GM23338 (cell line): ENCODE measurements around the gene SRGAP2C.
"Not testable (repeated sequence)": the region's sequence is repeated elsewhere in the genome, so short reads cannot be mapped to it uniquely, and the experiment has no call there.

Experiments
- CTCF ChIP-seq, 2 experiments: fragments of 200-600 bp in 1 of 2; sonication (generic) in 1 of 2; conservative IDR thresholded peaks; 2 replicates each; pipeline versions ENCODE4 v1.5.1 to v1.6.1; 2016 to 2017; ENCODE audit warnings: antibody characterized with exemption in 2 of 2, low read depth in 2 of 2, mild to moderate bottlenecking in 2 of 2, moderate library complexity in 1 of 2
- EZH2 ChIP-seq: fragments of 200-600 bp; sonication (generic); IDR thresholded peaks from one replicate; pipeline ENCODE4 v1.8.0; 2017; ENCODE audit warnings: antibody characterized with exemption, mild to moderate bottlenecking, low read depth; ENCODE audit not compliant: unreplicated experiment
- EZH2phosphoT487 ChIP-seq: fragments of 200-600 bp; sonication (generic); IDR thresholded peaks from one replicate; pipeline ENCODE4 v1.8.1; 2018; ENCODE audit warnings: antibody characterized with exemption; ENCODE audit not compliant: unreplicated experiment
- NANOG ChIP-seq: IDR thresholded peaks from 2 replicates; pipeline ENCODE4 v1.6.1; 2016; ENCODE audit warnings: antibody characterized with exemption, borderline replicate concordance
- POLR2AphosphoS5 ChIP-seq: IDR thresholded peaks from 2 replicates; pipeline ENCODE4 v1.6.1; 2016; ENCODE audit warnings: antibody characterized with exemption, low read depth
- ZNF331 ChIP-seq: fragments of 250-450 bp; sonication (Bioruptor Pico); IDR thresholded peaks from 2 replicates; pipeline ENCODE4 v1.5.0; 2020; ENCODE audit warnings: low read depth, mild to moderate bottlenecking, moderate library complexity
- TF ChIP-seq, protein P1 (sequence below): IDR thresholded peaks from one replicate; pipeline ENCODE4 v1.6.1; 2018; ENCODE audit warnings: antibody characterized with exemption; ENCODE audit not compliant: unreplicated experiment

DNA sequence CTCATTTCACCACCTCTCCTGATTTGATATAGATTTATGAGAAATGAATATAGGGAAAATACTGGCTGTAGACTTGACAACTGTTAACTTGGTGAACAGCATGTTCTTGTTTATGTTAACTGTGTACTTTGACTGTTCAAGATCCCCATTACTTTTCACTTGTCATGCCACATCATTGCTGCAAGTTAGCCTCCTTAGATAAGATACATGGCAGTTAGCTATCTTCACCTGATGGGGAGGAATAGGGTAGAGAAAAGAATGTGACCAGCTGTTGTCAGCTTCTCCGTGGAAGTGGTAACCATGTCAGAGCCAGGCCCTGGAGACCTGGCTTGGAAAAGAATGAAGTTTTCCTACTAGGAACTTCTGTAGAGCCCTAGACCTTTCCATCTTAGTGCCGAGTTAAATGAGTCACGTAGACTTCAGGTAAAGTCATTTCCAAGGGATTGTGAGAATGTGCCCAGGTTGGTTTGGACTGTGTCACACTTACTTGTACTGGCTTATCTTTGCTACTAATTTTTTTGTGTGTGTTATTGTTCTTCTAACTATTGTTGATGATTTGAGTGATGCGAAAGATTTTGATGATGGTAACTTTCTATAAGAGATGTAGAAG lies 41.6 kb downstream of the SRGAP2C start:
- TF ChIP-seq CTCF (conservative IDR thresholded peaks at IDR 0.05; ENCODE audit: low read depth in 2 of 2); EZH2; EZH2phosphoT487; POLR2AphosphoS5; ZNF331; NANOG: not testable (repeated sequence)
- TF ChIP-seq, protein P1, sequence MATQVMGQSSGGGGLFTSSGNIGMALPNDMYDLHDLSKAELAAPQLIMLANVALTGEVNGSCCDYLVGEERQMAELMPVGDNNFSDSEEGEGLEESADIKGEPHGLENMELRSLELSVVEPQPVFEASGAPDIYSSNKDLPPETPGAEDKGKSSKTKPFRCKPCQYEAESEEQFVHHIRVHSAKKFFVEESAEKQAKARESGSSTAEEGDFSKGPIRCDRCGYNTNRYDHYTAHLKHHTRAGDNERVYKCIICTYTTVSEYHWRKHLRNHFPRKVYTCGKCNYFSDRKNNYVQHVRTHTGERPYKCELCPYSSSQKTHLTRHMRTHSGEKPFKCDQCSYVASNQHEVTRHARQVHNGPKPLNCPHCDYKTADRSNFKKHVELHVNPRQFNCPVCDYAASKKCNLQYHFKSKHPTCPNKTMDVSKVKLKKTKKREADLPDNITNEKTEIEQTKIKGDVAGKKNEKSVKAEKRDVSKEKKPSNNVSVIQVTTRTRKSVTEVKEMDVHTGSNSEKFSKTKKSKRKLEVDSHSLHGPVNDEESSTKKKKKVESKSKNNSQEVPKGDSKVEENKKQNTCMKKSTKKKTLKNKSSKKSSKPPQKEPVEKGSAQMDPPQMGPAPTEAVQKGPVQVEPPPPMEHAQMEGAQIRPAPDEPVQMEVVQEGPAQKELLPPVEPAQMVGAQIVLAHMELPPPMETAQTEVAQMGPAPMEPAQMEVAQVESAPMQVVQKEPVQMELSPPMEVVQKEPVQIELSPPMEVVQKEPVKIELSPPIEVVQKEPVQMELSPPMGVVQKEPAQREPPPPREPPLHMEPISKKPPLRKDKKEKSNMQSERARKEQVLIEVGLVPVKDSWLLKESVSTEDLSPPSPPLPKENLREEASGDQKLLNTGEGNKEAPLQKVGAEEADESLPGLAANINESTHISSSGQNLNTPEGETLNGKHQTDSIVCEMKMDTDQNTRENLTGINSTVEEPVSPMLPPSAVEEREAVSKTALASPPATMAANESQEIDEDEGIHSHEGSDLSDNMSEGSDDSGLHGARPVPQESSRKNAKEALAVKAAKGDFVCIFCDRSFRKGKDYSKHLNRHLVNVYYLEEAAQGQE: not testable (repeated sequence)
